ENCODE measurements around the gene TUBG2. TPM values are rescaled to one million over a fixed set of nuclear protein-coding genes. Genes with fewer than 3 reads are reported as not detected.

Gene TUBG2
- total and polyA plus RNA-seq, 10 of the 15 experiments (the other 5 are each of a cell fraction or from before 2014, with no cell fraction given) = 1.2 to 12.5 (median 8.9) TPM

DNA sequence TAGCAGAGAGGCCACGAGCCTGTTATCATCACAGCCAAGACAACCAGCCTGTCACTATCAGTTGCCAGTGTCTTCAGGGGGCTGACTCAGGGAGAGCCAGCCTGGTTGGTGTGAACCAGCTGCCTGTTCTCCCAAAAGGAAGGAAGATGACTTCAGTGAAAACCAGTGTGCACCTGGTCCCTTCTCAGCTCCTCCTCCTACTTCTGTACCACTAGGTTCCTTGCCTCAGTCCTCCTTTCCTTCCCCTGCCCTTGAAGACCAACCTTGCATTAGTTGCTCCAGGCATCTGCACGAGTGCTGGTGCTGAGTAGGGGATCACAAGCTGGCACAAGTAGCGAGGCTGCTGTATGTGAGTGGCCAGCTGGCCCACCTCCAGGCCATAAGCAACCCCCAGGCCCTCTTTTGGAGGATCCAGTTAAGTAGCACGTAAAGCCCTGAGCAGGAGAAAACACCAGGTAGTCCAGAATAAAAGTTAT lies 41.1 kb upstream of the TUBG2 start:
- Histone ChIP-seq H3K9ac (ENCODE audit: control insufficient read depth, insufficient read depth, low read length) (peak overlapping the region; percentile 65), H3K36me3 (ENCODE audit: control insufficient read depth in 2 of 2, insufficient read depth in 2 of 2, low read length in 1 of 2) (peaks cover 7 to 10% of the 10 kb centered on the region in 2 experiments), H4K20me1 (ENCODE audit: control insufficient read depth, insufficient read depth) (no peaks in the 10 kb centered on the region), H3K4me2 (ENCODE audit: control insufficient read depth, insufficient read depth) (peak overlapping the region; percentile 96), H3K4me3 (peak overlapping the region; percentile 58), H3K27ac (ENCODE audit: control insufficient read depth, insufficient read depth) (peak overlapping the region; percentile 91), H2AFZ (ENCODE audit: control insufficient read depth, low read depth, low read length) (peak overlapping the region; percentile 52), H3K9me3 (replicated peaks; ENCODE audit: control insufficient read depth, insufficient read depth, low read length) (no peaks in the 10 kb centered on the region), H3K79me2 (ENCODE audit: control insufficient read depth, insufficient read depth, low read length) (no peaks in the 10 kb centered on the region; the same call in 1 of the 2 replicates), H3K4me1 (ENCODE audit: control insufficient read depth, insufficient read depth, low read length) (peaks cover 33% of the 10 kb centered on the region), H3K27me3 (replicated peaks in 1 of 2; ENCODE audit: control insufficient read depth in 2 of 2, insufficient read depth in 2 of 2, low read length in 1 of 2) (no peaks in the 10 kb centered on the region)
- SMC1A ChIA-PET (ENCODE audit: uncharacterized antibody, unreplicated experiment) = interaction anchor here (1.0 to 7.7 kb wide), 17 partner anchors 10 to 190 kb away, joined by 3 to 96 read pairs (median 6); partner anchors contain the start of genes CCR10, PLEKHH3, PSMC3IP and RETREG3
- POLR2A ChIA-PET = interaction anchor here (0.6 to 4.9 kb wide), 14 partner anchors 10 to 141 kb away, joined by 3 to 93 read pairs (median 10); partner anchors contain the start of genes CCR10, PLEKHH3, PSMC3IP and RETREG3
- in situ Hi-C loops (cut with MboI) = loop anchor here (25.0 kb wide), 1 partner anchor 594 kb away; the partner anchor contains the start of gene TMEM106A
- RAD21 ChIA-PET (ENCODE audit: unreplicated experiment) = interaction anchor here (0.9 to 6.2 kb wide), 16 partner anchors 9 to 206 kb away, joined by 3 to 55 read pairs (median 12); partner anchors contain the start of genes BECN1, PLEKHH3, PSMC3IP and RAMP2
- 29% methylated on average over 4 of the region's 4 CpGs for WGBS (ENCODE audit: insufficient coverage, insufficient replicate concordance, low lambda C conversion rate, missing lambda C conversion rate)
- peak; percentile 78 for FAIRE-seq
- peak; percentile 47 for DNase-seq (ENCODE audit: low read depth, low spot score)
- peak; percentile 58 for ATAC-seq
- TSS peak; percentile 64 for BruUV-seq (replicated peaks)
- intact Hi-C loops (cut with micrococcal nuclease; ENCODE audit: unreplicated experiment) = loop anchor here (1.0 to 2.0 kb wide), 3 partner anchors 38 to 61 kb away; no protein-coding TSS in a partner anchor
- CTCF ChIA-PET = interaction anchor here (0.9 to 8.5 kb wide), 14 partner anchors 9 to 206 kb away, joined by 3 to 134 read pairs (median 6); partner anchors contain the start of genes BECN1, CCR10, PLEKHH3 and PSMC3IP
- TF ChIP-seq LARP7 (IDR thresholded peaks at IDR 0.05) (peak; percentile 20; the same call in 1 of the 2 replicates), NR2C2 (IDR thresholded peaks at IDR 0.05; ENCODE audit: borderline replicate concordance, control insufficient read depth, insufficient read length, low read depth) (no peak), RAD21 (IDR thresholded peaks at IDR 0.05; ENCODE audit: insufficient read depth, low read depth, low read length) (no peak), TCF3 (IDR thresholded peaks at IDR 0.05; ENCODE audit: borderline replicate concordance, insufficient read depth, low read depth, low read length) (0 out of 2 replicates have a peak, but pooled peaks have one; percentile 59), POLR2A (IDR thresholded peaks at IDR 0.05; ENCODE audit: low read depth, low read length) (peak; percentile 62), TCF12 (IDR thresholded peaks at IDR 0.05; ENCODE audit: low read depth, low read length) (peak; percentile 53; the same call in 1 of the 2 replicates)
- TF ChIP-seq, protein P1, sequence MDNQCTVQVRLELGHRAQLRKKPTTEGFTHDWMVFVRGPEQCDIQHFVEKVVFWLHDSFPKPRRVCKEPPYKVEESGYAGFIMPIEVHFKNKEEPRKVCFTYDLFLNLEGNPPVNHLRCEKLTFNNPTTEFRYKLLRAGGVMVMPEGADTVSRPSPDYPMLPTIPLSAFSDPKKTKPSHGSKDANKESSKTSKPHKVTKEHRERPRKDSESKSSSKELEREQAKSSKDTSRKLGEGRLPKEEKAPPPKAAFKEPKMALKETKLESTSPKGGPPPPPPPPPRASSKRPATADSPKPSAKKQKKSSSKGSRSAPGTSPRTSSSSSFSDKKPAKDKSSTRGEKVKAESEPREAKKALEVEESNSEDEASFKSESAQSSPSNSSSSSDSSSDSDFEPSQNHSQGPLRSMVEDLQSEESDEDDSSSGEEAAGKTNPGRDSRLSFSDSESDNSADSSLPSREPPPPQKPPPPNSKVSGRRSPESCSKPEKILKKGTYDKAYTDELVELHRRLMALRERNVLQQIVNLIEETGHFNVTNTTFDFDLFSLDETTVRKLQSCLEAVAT (IDR thresholded peaks at IDR 0.05) = no peak
- TF ChIP-seq, protein P2, sequence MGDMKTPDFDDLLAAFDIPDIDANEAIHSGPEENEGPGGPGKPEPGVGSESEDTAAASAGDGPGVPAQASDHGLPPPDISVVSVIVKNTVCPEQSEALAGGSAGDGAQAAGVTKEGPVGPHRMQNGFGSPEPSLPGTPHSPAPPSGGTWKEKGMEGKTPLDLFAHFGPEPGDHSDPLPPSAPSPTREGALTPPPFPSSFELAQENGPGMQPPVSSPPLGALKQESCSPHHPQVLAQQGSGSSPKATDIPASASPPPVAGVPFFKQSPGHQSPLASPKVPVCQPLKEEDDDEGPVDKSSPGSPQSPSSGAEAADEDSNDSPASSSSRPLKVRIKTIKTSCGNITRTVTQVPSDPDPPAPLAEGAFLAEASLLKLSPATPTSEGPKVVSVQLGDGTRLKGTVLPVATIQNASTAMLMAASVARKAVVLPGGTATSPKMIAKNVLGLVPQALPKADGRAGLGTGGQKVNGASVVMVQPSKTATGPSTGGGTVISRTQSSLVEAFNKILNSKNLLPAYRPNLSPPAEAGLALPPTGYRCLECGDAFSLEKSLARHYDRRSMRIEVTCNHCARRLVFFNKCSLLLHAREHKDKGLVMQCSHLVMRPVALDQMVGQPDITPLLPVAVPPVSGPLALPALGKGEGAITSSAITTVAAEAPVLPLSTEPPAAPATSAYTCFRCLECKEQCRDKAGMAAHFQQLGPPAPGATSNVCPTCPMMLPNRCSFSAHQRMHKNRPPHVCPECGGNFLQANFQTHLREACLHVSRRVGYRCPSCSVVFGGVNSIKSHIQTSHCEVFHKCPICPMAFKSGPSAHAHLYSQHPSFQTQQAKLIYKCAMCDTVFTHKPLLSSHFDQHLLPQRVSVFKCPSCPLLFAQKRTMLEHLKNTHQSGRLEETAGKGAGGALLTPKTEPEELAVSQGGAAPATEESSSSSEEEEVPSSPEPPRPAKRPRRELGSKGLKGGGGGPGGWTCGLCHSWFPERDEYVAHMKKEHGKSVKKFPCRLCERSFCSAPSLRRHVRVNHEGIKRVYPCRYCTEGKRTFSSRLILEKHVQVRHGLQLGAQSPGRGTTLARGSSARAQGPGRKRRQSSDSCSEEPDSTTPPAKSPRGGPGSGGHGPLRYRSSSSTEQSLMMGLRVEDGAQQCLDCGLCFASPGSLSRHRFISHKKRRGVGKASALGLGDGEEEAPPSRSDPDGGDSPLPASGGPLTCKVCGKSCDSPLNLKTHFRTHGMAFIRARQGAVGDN (IDR thresholded peaks at IDR 0.05) = 0 out of 2 replicates have a peak, but pooled peaks have one; percentile 27
